GM18511 (cell line): Measurements from ENCODE around the gene PCDH8.

Experiments
- ATAC-seq: cut with Tn5 transposase; IDR thresholded peaks from one replicate; pipeline ENCODE4 v1.9.1; 2021; ENCODE audit warnings: mild to moderate bottlenecking, moderate library complexity; ENCODE audit not compliant: unreplicated experiment

The PCDH8 gene

DNA sequence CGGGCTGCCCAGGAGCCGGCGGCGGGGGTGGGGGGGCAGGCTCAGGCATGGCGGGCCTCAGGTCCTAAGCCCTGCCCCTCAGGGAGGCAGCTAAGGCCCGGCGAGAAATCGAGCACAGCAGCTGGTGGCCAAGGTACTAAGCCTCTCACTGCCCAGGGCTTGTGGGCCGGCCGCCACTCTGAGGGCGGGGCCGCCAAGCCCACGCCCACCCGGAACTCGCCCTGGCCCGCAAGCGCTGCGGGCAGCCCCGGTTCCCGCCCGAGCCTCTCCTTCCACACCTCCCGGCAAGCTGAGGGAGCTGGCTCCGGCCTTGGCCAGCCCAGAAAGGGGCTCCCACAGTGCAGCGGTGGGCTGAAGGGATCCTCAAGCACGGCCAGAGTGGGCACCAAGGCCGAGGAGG lies 33.1 kb downstream of the PCDH8 start:
- no peak for ATAC-seq

- ATAC-seq: no peak
Measured at GRCh38 chr13:52812941-52813340, 35.5 kb downstream of the PCDH8 start.

DNA sequence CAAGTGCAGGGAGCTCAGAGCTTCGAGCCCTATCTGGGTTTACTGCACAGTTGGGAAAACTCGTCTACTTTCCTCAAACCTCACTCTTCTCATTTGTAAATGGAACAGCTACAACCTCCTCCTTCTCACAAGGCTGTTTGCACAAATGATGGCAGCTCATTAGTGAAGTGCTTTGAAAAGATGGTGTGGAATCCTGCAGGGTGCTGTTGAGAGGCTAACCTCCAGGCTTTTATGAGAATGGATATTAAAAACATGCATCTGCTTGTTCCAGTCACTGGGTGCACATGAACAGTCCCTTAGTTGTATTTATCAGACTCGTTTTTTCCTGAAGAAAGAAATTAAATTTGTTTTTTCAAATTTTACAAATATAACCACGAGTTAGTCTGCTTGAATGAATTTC lies 36.6 kb downstream of the PCDH8 start:
- ATAC-seq: no peak

- ATAC-seq: no peak
Measured at GRCh38 chr13:52810526-52810925, 37.9 kb downstream of the PCDH8 start.

DNA sequence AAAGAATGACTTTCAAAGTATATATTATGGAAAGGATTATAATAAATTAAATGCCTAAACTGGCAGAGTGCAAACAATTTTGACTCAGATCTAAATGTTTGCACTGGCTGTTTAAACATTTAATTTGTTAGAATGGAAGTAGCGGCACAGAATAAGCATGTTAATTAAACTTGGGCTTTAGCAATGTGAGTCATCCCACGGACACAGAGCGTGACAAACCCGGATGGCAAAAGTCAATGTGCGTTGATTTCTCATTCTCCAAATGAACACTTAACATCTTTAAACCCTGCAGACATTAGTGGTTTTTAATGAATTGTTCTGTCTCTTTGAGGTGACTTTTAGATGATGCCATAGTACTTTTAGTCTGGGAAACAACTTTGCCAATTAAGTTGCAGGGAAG lies 38.4 kb downstream of the PCDH8 start:
- no peak for ATAC-seq

- ATAC-seq: peak; percentile 78
Measured at GRCh38 chr13:52809310-52809769, 39.1 kb downstream of the PCDH8 start.

DNA sequence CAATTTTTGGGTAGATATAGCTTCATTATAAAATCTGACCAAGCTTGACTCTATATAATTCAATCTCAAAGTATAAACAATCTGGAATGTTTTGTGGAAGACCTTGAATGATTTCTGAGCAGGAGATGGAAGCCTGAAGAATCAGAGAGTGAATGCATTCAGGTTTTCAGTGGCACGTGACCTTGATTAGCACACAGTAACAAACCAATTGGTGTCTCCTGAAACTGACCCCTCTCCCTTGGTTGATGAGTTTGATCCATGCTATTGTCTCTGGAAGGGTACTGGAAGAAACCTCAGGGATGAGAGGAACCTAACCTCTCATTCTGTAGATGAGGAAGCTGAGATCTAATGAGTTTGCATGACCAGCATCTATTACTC lies 39.6 kb downstream of the PCDH8 start:
- ATAC-seq: no peak

DNA sequence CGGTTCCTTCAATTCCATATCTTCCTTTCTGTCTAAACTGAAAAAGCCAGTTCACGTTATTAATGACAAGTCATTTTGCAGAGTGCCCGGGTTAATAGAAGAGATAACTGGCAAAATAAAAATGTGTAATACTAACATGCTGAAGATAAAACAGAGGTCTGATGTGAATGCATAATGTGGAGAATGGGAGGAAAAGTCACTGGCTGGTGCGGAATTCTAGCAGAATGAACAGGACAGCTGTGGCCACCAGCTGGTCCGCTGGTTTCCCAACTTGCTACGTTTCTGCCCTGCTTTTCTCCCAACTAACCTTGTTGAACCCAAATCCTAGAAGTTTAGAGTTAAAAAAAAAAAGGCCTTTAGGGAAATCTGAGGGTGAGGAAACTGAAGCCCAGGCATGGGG lies 42.4 kb downstream of the PCDH8 start:
- no peak for ATAC-seq

GRCh38 chr13:52804202-52804641 lies 44.2 kb downstream of the PCDH8 start:
- no peak for ATAC-seq

- no peak for ATAC-seq
Measured at GRCh38 chr13:52800856-52801255, 47.6 kb downstream of the PCDH8 start.

GRCh38 chr13:52798770-52799430 lies 49.5 kb downstream of the PCDH8 start:
- ATAC-seq: no peak

DNA sequence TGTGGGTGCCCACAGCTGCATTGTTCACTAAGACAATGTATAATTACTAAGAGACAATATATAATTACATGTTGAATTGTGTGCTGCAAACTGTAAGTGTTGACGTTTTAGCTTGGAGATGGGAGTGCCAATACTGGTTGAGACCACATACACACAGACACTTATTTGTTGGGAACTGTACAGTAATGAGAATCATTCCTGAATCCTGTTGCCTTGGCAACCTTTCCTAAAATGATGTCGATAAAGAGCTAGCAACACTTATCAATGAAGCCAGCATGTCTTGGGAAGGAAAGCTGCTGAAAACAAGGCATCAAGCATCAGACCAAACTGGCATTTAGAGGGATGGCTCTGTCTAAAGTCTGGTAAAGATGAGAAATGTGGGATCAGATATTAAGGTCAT lies 51.3 kb downstream of the PCDH8 start:
- no peak for ATAC-seq

DNA sequence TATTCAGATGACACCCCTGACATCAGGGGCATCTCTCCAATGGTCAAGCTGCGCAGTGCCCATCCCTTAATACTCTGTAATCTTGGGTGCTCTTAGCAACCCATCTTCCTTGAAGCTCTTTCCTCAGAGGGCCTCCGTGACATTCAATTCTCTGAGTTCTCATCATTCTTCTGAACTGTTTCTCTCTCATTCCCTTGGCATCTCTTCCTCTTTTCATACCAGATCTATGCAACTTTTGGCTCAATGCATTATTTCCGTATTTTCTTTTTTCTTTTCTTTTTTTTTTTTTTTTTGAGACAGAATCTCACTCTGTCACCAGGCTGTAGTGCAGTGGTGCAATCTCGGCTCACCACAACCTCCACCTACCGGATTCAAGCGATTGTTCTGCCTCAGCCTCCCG lies 53.9 kb downstream of the PCDH8 start:
- ATAC-seq: no peak

- ATAC-seq: no peak
Measured at GRCh38 chr13:52793515-52794061, 54.9 kb downstream of the PCDH8 start.
